Activated CD8-positive, alpha-beta memory T cell treated with anti-CD3 and anti-CD28 coated beads, Interleukin-2, amount 50 U/mL, for 1 hour (primary cell): Measurements from ENCODE around the gene RPL29.

Experiments used
- DNase-seq: peaks from one replicate; pipeline ENCODE4 v3.0.0-alpha.2; 2020; ENCODE audit errors: extremely low read depth

Gene RPL29

GRCh38 chr3:51947215-51947900 lies 48.3 kb downstream of the RPL29 start:
- no peak for DNase-seq

- DNase-seq, result no peak
Measured at GRCh38 chr3:51946796-51947195, 48.9 kb downstream of the RPL29 start.

DNA sequence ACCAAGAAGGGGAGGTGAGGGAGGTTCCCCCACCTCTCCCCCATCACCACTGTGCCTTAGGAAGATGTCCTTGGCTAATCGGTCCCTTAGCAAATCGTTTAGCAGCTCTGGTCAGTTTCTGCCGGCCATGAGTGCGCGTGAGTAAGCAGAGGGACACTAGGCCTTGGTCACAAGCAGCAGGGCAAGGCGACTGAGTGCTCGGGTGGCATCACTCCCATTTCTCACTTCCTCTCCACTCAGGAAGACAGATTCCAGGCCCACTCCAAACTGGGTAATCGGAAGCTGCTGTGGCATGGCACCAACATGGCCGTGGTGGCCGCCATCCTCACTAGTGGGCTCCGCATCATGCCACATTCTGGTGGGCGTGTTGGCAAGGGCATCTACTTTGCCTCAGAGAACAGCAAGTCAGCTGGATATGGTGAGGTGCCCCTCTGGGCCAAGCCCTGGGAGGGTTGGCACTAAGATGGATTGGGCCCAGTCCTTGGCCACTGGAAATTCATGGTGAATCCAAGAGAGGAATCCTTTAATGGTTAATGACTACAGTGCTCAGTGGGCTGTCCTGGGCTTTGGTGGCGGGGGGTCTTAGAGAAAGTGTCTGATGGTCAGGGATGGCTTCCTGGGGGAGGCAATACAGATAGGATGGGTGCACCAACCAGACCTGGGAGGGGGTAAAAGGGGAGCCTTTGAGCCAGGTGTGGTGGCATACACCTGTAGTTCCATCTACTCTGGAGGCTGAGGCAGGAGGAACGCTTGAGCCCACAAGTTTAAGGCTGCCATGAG lies 49.6 kb downstream of the RPL29 start:
- DNase-seq, result no peak

DNA sequence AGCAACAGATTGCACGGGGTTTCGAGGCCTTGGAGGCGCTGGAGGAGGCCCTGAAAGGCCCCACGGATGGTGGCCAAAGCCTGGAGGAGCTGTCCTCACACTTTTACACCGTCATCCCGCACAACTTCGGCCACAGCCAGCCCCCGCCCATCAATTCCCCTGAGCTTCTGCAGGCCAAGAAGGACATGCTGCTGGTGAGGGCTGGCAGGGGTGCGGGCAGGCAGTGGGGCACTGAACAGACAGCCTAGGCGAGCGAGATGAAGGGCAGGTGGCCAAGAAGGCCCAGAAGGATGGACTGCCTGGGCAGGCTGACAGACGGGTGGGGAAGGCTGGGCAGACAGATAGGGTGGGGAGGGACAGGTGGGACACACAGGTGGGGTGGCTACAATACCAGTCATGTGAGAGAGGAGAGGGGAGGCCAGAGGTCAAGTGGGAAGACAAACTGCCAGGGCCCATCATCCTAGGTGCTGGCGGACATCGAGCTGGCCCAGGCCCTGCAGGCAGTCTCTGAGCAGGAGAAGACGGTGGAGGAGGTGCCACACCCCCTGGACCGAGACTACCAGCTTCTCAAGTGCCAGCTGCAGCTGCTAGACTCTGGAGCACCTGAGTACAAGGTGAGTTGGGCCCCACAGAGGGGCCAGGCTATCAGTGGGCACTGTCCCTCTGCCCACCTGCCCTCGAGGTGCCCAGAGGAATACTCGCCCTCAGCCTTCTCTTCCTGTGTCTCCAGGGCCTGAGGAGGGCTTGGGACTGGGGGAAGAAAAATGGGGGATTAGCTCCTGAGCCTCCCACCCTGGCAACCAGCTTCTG lies 50.5 kb downstream of the RPL29 start:
- no peak for DNase-seq

DNA sequence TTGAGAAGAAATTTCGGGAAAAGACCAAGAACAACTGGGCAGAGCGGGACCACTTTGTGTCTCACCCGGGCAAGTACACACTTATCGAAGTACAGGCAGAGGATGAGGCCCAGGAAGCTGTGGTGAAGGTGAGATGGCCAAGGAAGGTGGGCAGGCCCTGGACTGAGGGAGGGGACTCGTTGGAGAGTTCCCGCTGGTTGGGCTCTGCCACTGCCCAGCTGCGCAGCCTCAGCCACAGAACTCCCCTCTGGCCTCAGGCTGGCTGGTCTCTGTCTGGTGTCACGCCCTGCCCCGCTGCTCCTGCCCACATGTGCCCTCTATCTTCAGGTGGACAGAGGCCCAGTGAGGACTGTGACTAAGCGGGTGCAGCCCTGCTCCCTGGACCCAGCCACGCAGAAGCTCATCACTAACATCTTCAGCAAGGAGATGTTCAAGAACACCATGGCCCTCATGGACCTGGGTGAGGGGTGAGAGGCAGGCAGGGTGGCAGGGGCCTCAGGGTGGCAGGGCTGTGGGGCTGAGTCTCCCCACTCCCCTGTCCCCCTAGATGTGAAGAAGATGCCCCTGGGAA lies 51.2 kb downstream of the RPL29 start:
- DNase-seq, result no peak
